Neural crest cell (in vitro differentiated cells): ENCODE data around the gene CYP2A6. TPM values are rescaled to one million over a fixed set of nuclear protein-coding genes. Genes with fewer than 3 reads are reported as not detected.
A peak's percentile ranks its signal among the peaks of the same experiment; 100 is the strongest.
"Not testable (repeated sequence)": the region's sequence is repeated elsewhere in the genome, so short reads cannot be mapped to it uniquely, and the experiment has no call there.

Experiments
- DNase-seq: peaks from one replicate; pipeline ENCODE4 v3.0.0; 2021; ENCODE audit warnings: low read depth, mixed read lengths, low spot score
- H3K27ac Mint-ChIP-seq: one replicate; pipeline ENCODE4 v1.8.0; 2021; ENCODE audit warnings: mild to moderate bottlenecking, mixed read lengths; ENCODE audit not compliant: unreplicated experiment
- H3K27me3 Mint-ChIP-seq: 2 replicates; pipeline ENCODE4 v1.8.0; 2021; ENCODE audit warnings: low read depth, mild to moderate bottlenecking, mixed read lengths
- H3K36me3 Mint-ChIP-seq: 2 replicates; pipeline ENCODE4 v1.8.0; 2021; ENCODE audit warnings: low read depth, mild to moderate bottlenecking, mixed read lengths
- H3K4me1 Mint-ChIP-seq: 2 replicates; pipeline ENCODE4 v1.8.0; 2021; ENCODE audit warnings: mixed read lengths
- H3K4me3 Mint-ChIP-seq: one replicate; pipeline ENCODE4 v1.8.0; 2021; ENCODE audit warnings: mild to moderate bottlenecking, mixed read lengths
- H3K9me3 Mint-ChIP-seq: 2 replicates; pipeline ENCODE4 v1.8.0; 2021; ENCODE audit warnings: mixed read lengths
- CTCF ChIP-seq: fragments of 200-600 bp; sonication (generic); conservative IDR thresholded peaks from 2 replicates; pipeline ENCODE4 v1.5.0; 2021; ENCODE audit warnings: antibody characterized with exemption, mild to moderate bottlenecking
- total RNA-seq: library from RNA; stranded (reverse); gene quantifications from 2 replicates; pipeline ENCODE4 v1.2.1, GENCODE V29; 2021

The CYP2A6 gene
- total RNA-seq, 1 donor from 2014 or later = not detected

- not testable (repeated sequence) for DNase-seq, H3K9me3 Mint-ChIP-seq, H3K4me3 Mint-ChIP-seq, H3K27ac Mint-ChIP-seq, H3K36me3 Mint-ChIP-seq, H3K4me1 Mint-ChIP-seq
- peaks cover 69% of the 10 kb centered on the region for H3K27me3 Mint-ChIP-seq
Measured at GRCh38 chr19:40842012-40842411, 8.2 kb downstream of the CYP2A6 start.

- not testable (repeated sequence) for H3K9me3 Mint-ChIP-seq, H3K36me3 Mint-ChIP-seq, H3K4me3 Mint-ChIP-seq, DNase-seq, H3K4me1 Mint-ChIP-seq, H3K27ac Mint-ChIP-seq
- peaks cover 45% of the 10 kb centered on the region for H3K27me3 Mint-ChIP-seq
Measured at GRCh38 chr19:40838477-40838876, 11.8 kb downstream of the CYP2A6 start.

- H3K4me1 Mint-ChIP-seq = peaks cover 5% of the 10 kb centered on the region
- H3K9me3 Mint-ChIP-seq = no peaks in the 10 kb centered on the region
- no peak for DNase-seq
- H3K27ac Mint-ChIP-seq = no peak overlapping the region
- no peak overlapping the region for H3K4me3 Mint-ChIP-seq
- no peak for TF ChIP-seq CTCF
- H3K36me3 Mint-ChIP-seq = no peaks in the 10 kb centered on the region
- H3K27me3 Mint-ChIP-seq = peaks cover 36% of the 10 kb centered on the region
Measured at GRCh38 chr19:40836754-40837429, 13.4 kb downstream of the CYP2A6 start.

- H3K4me1 Mint-ChIP-seq, H3K9me3 Mint-ChIP-seq, DNase-seq, H3K36me3 Mint-ChIP-seq, H3K4me3 Mint-ChIP-seq: not testable (repeated sequence)
- Mint-ChIP-seq H3K27me3 (peaks cover 12% of the 10 kb centered on the region), H3K27ac (peak overlapping the region; percentile 17)
Measured at GRCh38 chr19:40833728-40834533, 16.3 kb downstream of the CYP2A6 start.

GRCh38 chr19:40832431-40832790 lies 17.8 kb downstream of the CYP2A6 start:
- H3K9me3 Mint-ChIP-seq, H3K4me1 Mint-ChIP-seq, H3K4me3 Mint-ChIP-seq, H3K27me3 Mint-ChIP-seq, H3K27ac Mint-ChIP-seq, H3K36me3 Mint-ChIP-seq, DNase-seq: not testable (repeated sequence)

GRCh38 chr19:40831502-40832430 lies 18.5 kb downstream of the CYP2A6 start:
- no peak for DNase-seq
- Mint-ChIP-seq H3K27me3 (peaks cover 4% of the 10 kb centered on the region), H3K9me3 (no peaks in the 10 kb centered on the region), H3K4me1 (peaks cover 6% of the 10 kb centered on the region), H3K4me3 (no peak overlapping the region), H3K36me3 (peaks cover 4% of the 10 kb centered on the region), H3K27ac (no peak overlapping the region)
- TF ChIP-seq CTCF = no peak

- H3K4me1 Mint-ChIP-seq, DNase-seq, H3K9me3 Mint-ChIP-seq, H3K27me3 Mint-ChIP-seq, H3K27ac Mint-ChIP-seq, H3K4me3 Mint-ChIP-seq, H3K36me3 Mint-ChIP-seq: not testable (repeated sequence)
Measured at GRCh38 chr19:40830741-40831140, 19.5 kb downstream of the CYP2A6 start.
